BE2C (cell line): ENCODE results near the gene TCEA2.
A peak's percentile ranks its signal among the peaks of the same experiment; 100 is the strongest.

Experiments used
- DNase-seq: peaks from one replicate; pipeline ENCODE4 v3.0.0-alpha.2; 2020
- H3K27me3 ChIP-seq: fragments of 250-450 bp; sonication (Bioruptor Pico); 2 replicates; pipeline ENCODE4 v1.5.1; 2020; ENCODE audit warnings: mild to moderate bottlenecking
- H3K36me3 ChIP-seq: fragments of 250-450 bp; sonication (Bioruptor Pico); 2 replicates; pipeline ENCODE4 v1.5.1; 2020; ENCODE audit warnings: mild to moderate bottlenecking
- H3K4me1 ChIP-seq: fragments of 250-450 bp; sonication (Bioruptor Pico); 2 replicates; pipeline ENCODE4 v1.5.1; 2020
- H3K4me3 ChIP-seq: 2 replicates; pipeline ENCODE4 v1.5.1; 2011; ENCODE audit warnings: low read depth, low read length
- H3K9me3 ChIP-seq: fragments of 250-450 bp; sonication (Bioruptor Pico); 2 replicates; pipeline ENCODE4 v1.5.1; 2020
- CTCF ChIP-seq: IDR thresholded peaks from 2 replicates; pipeline ENCODE4 v1.5.1; 2012; ENCODE audit warnings: mild to moderate bottlenecking, low read depth, low read length

The TCEA2 gene

GRCh38 chr20:64099086-64099786 lies 36.2 kb downstream of the TCEA2 start:
- H3K36me3 ChIP-seq = 0 out of 2 replicates have a peak, but pooled peaks cover 7% of the 10 kb centered on the region
- DNase-seq = no peak
- H3K4me1 ChIP-seq = peaks cover 5% of the 10 kb centered on the region
- no peaks in the 10 kb centered on the region for H3K9me3 ChIP-seq
- TF ChIP-seq CTCF = no peak
- H3K27me3 ChIP-seq = no peaks in the 10 kb centered on the region
- H3K4me3 ChIP-seq = no peak overlapping the region

- Histone ChIP-seq H3K27me3 (no peaks in the 10 kb centered on the region), H3K36me3 (0 out of 2 replicates have a peak, but pooled peaks cover 7% of the 10 kb centered on the region), H3K4me1 (peaks cover 5% of the 10 kb centered on the region), H3K4me3 (no peak overlapping the region), H3K9me3 (no peaks in the 10 kb centered on the region)
- peak; percentile 14 for DNase-seq
- no peak for TF ChIP-seq CTCF
Observed at GRCh38 chr20:64099880-64100565, 37.0 kb downstream of the TCEA2 start.

GRCh38 chr20:64100566-64100888 lies 37.5 kb downstream of the TCEA2 start:
- Histone ChIP-seq H3K4me3 (no peak overlapping the region), H3K27me3 (no peaks in the 10 kb centered on the region), H3K9me3 (no peaks in the 10 kb centered on the region), H3K36me3 (0 out of 2 replicates have a peak, but pooled peaks cover 7% of the 10 kb centered on the region), H3K4me1 (peaks cover 5% of the 10 kb centered on the region)
- DNase-seq = peak; percentile 3
- no peak for TF ChIP-seq CTCF

- Histone ChIP-seq H3K36me3 (0 out of 2 replicates have a peak, but pooled peaks cover 7% of the 10 kb centered on the region), H3K27me3 (no peaks in the 10 kb centered on the region), H3K4me3 (no peak overlapping the region), H3K9me3 (no peaks in the 10 kb centered on the region), H3K4me1 (peaks cover 5% of the 10 kb centered on the region)
- no peak for TF ChIP-seq CTCF
- DNase-seq = no peak
Observed at GRCh38 chr20:64100946-64101688, 38.1 kb downstream of the TCEA2 start.

- H3K4me1 ChIP-seq = peaks cover 5% of the 10 kb centered on the region
- DNase-seq = peak; percentile 90
- peak overlapping the region; percentile 77 for H3K4me3 ChIP-seq
- 0 out of 2 replicates have a peak, but pooled peaks cover 7% of the 10 kb centered on the region for H3K36me3 ChIP-seq
- TF ChIP-seq CTCF = peak; percentile 82
- H3K27me3 ChIP-seq = no peaks in the 10 kb centered on the region
- no peaks in the 10 kb centered on the region for H3K9me3 ChIP-seq
Observed at GRCh38 chr20:64101731-64102621, 39.0 kb downstream of the TCEA2 start.
